Body of pancreas (tissue), 4 donors: ENCODE measurements around the gene ZNF577.

Experiments used
- CTCF ChIP-seq, 7 experiments: fragments of 450-650 bp in 4 of 7; fragments of 200-600 bp in 3 of 7; sonication (generic) in 3 of 7; IDR thresholded peaks; one replicate each; pipeline ENCODE4 v1.5.1; 2016 to 2019; ENCODE audit warnings: antibody characterized with exemption in 7 of 7
- POLR2A ChIP-seq, 3 donors: fragments of 450-650 bp; IDR thresholded peaks; one replicate each; pipeline ENCODE4 v1.6.1; 2016; ENCODE audit warnings: antibody characterized with exemption in 3 of 3, mild to moderate bottlenecking in 2 of 3

- no peak for TF ChIP-seq POLR2A (IDR thresholded peaks at IDR 0.05)
- TF ChIP-seq CTCF (IDR thresholded peaks at IDR 0.05), result no peak
Observed at GRCh38 chr19:51822946-51823345, 64.8 kb downstream of the ZNF577 start.
